Neuron (in vitro differentiated cells): Measurements from ENCODE around the gene TBC1D10B.
"Not testable (repeated sequence)": the region's sequence is repeated elsewhere in the genome, so short reads cannot be mapped to it uniquely, and the experiment has no call there.

Experiments used
- H2AFZ ChIP-seq: one replicate; pipeline ENCODE4 v1.6.1; 2013; ENCODE audit warnings: low read depth, mild to moderate bottlenecking, inconsistent platforms, low read length, moderate library complexity
- H3K27me3 ChIP-seq: one replicate; pipeline ENCODE4 v1.6.1; 2013; ENCODE audit warnings: low read length; ENCODE audit not compliant: insufficient read depth
- H3K36me3 ChIP-seq: one replicate; pipeline ENCODE4 v1.6.1; 2013; ENCODE audit warnings: low read length; ENCODE audit not compliant: insufficient read depth
- H3K4me1 ChIP-seq: one replicate; pipeline ENCODE4 v1.6.1; 2013; ENCODE audit warnings: low read length; ENCODE audit not compliant: insufficient read depth
- H3K4me3 ChIP-seq: 2 replicates; pipeline ENCODE4 v1.5.1; 2013; ENCODE audit warnings: mild to moderate bottlenecking, low read length, moderate library complexity
- H3K9me3 ChIP-seq: one replicate; pipeline ENCODE4 v1.6.1; 2013; ENCODE audit warnings: low read length

The TBC1D10B gene

GRCh38 chr16:30335598-30336474 lies 34.5 kb downstream of the TBC1D10B start:
- Histone ChIP-seq H3K36me3 (no peaks in the 10 kb centered on the region), H3K4me1 (peaks cover 5% of the 10 kb centered on the region), H3K27me3 (no peaks in the 10 kb centered on the region), H3K9me3 (peaks cover 2% of the 10 kb centered on the region), H2AFZ (peak overlapping the region; percentile 65), H3K4me3 (peak overlapping the region; percentile 95)

GRCh38 chr16:30335028-30335597 lies 35.2 kb downstream of the TBC1D10B start:
- not testable (repeated sequence) for H3K27me3 ChIP-seq, H3K36me3 ChIP-seq
- peak overlapping the region; percentile 65 for H2AFZ ChIP-seq

GRCh38 chr16:30334473-30334989 lies 35.8 kb downstream of the TBC1D10B start:
- peak overlapping the region; percentile 95 for H3K4me3 ChIP-seq
- not testable (repeated sequence) for H3K36me3 ChIP-seq, H3K9me3 ChIP-seq, H3K4me1 ChIP-seq, H3K27me3 ChIP-seq, H2AFZ ChIP-seq

More at GRCh38 chr16:30335028-30335597, 35.2 kb downstream of the TBC1D10B start:
- peak overlapping the region; percentile 95 for H3K4me3 ChIP-seq
- H3K4me1 ChIP-seq, H3K9me3 ChIP-seq: not testable (repeated sequence)

- not testable (repeated sequence) for H3K27me3 ChIP-seq, H2AFZ ChIP-seq, H3K4me3 ChIP-seq, H3K4me1 ChIP-seq, H3K36me3 ChIP-seq, H3K9me3 ChIP-seq
Measured at GRCh38 chr16:30324220-30324619, 46.1 kb downstream of the TBC1D10B start.

GRCh38 chr16:30318647-30319046 lies 51.6 kb downstream of the TBC1D10B start:
- not testable (repeated sequence) for H3K36me3 ChIP-seq, H3K4me3 ChIP-seq, H3K27me3 ChIP-seq, H2AFZ ChIP-seq, H3K9me3 ChIP-seq, H3K4me1 ChIP-seq

GRCh38 chr16:30310937-30311336 lies 59.4 kb downstream of the TBC1D10B start:
- H2AFZ ChIP-seq, H3K9me3 ChIP-seq, H3K36me3 ChIP-seq, H3K27me3 ChIP-seq, H3K4me1 ChIP-seq, H3K4me3 ChIP-seq: not testable (repeated sequence)

- not testable (repeated sequence) for H3K4me1 ChIP-seq, H3K36me3 ChIP-seq, H3K27me3 ChIP-seq, H2AFZ ChIP-seq, H3K4me3 ChIP-seq, H3K9me3 ChIP-seq
Measured at GRCh38 chr16:30309255-30309654, 61.0 kb downstream of the TBC1D10B start.
